Endothelial cell of umbilical vein (primary cell): ENCODE results near the gene TXNDC9. TPM values are rescaled to one million over a fixed set of nuclear protein-coding genes. Genes with fewer than 3 reads are reported as not detected.
"Not testable (repeated sequence)": the region's sequence is repeated elsewhere in the genome, so short reads cannot be mapped to it uniquely, and the experiment has no call there.

Experiments
- BruUV-seq: library from RNA; stranded (reverse); fragments of 400-500 nt; replicated peaks from 2 replicates; lab custom pipeline; 2021; lab: Mats Ljungman, UMichigan
- CTCF ChIA-PET: fragments of 300-600, 350-600 bp; sonication (Branson Sonifier 250); formaldehyde crosslinking; loops from one replicate; lab custom pipeline; 2021; ENCODE audit warnings: antibody characterized with exemption, inconsistent platforms; lab: Charles Lee
- POLR2A ChIA-PET: fragments of 300-600, 350-600 bp; sonication (Branson Sonifier 250); formaldehyde crosslinking; loops from one replicate; lab custom pipeline; 2021; ENCODE audit warnings: antibody characterized with exemption, inconsistent platforms; lab: Charles Lee
- DNase-seq: peaks from one replicate; pipeline ENCODE4 v3.0.0-alpha.2; 2011; ENCODE audit warnings: low read depth, low spot score
- FAIRE-seq: peaks from 2 replicates; lab custom pipeline; 2011; peaks lifted over from hg19 to GRCh38; lab: Jason Lieb, UNC
- H2AFZ ChIP-seq: 2 replicates; pipeline ENCODE4 v1.6.0; 2012; ENCODE audit warnings: low read depth, low read length, control low read depth, inconsistent platforms
- H3K27ac ChIP-seq: 2 replicates; pipeline ENCODE4 v1.5.1; 2011; ENCODE audit warnings: low read depth, mild to moderate bottlenecking, control low read depth, low read length, moderate library complexity; ENCODE audit not compliant: insufficient read depth
- H3K27me3 ChIP-seq, 2 experiments: 2 replicates each; pipeline versions ENCODE4 v1.6.0 to v1.6.1; 2011; ENCODE audit warnings: low read length in 2 of 2, mixed read lengths in 1 of 2; ENCODE audit not compliant: control insufficient read depth in 2 of 2, insufficient read depth in 2 of 2
- H3K36me3 ChIP-seq, 2 experiments: 2 replicates in 1 of 2; 3 replicates in 1 of 2; pipeline ENCODE4 v1.5.1; 2011; ENCODE audit warnings: low read length in 2 of 2, mild to moderate bottlenecking in 1 of 2, moderate library complexity in 1 of 2; ENCODE audit not compliant: control insufficient read depth in 2 of 2, insufficient read depth in 2 of 2; ENCODE audit errors: extremely low read depth in 1 of 2
- H3K4me1 ChIP-seq: 3 replicates; pipeline ENCODE4 v1.5.1; 2011; ENCODE audit warnings: mild to moderate bottlenecking, low read length; ENCODE audit not compliant: control insufficient read depth, insufficient read depth; ENCODE audit errors: extremely low read depth
- H3K4me2 ChIP-seq: 2 replicates; pipeline ENCODE4 v1.6.1; 2011; ENCODE audit warnings: low read length, control low read depth, mixed read lengths; ENCODE audit not compliant: insufficient read depth
- H3K4me3 ChIP-seq, 3 experiments: fragments of 200-600 bp in 1 of 3; sonication (generic), shearing (Covaris generic) in 1 of 3; replicated peaks in 1 of 3; 2 replicates each; pipeline ENCODE4 v1.5.1; 2011 to 2016; ENCODE audit warnings: control low read depth in 3 of 3, low read length in 3 of 3, mild to moderate bottlenecking in 2 of 3, inconsistent platforms in 1 of 3, low read depth in 1 of 3, moderate library complexity in 1 of 3; ENCODE audit not compliant: insufficient read depth in 1 of 3
- H3K79me2 ChIP-seq: 2 replicates; pipeline ENCODE4 v1.6.0; 2012; ENCODE audit warnings: low read length, inconsistent platforms; ENCODE audit not compliant: control insufficient read depth, insufficient read depth
- H3K9ac ChIP-seq: replicated peaks from 2 replicates; pipeline ENCODE3; 2011; ENCODE audit warnings: low read length, control low read depth; ENCODE audit not compliant: insufficient read depth; ENCODE audit errors: extremely low read depth
- H3K9me1 ChIP-seq: replicated peaks from 3 replicates; pipeline ENCODE4 v1.6.0; 2011; ENCODE audit warnings: mild to moderate bottlenecking, low read length; ENCODE audit not compliant: control insufficient read depth, insufficient read depth; ENCODE audit errors: extremely low read depth
- H3K9me3 ChIP-seq: replicated peaks from 2 replicates; pipeline ENCODE4 v1.5.1; 2012; ENCODE audit warnings: low read length, inconsistent platforms; ENCODE audit not compliant: control insufficient read depth, insufficient read depth
- H4K20me1 ChIP-seq: replicated peaks from 2 replicates; pipeline ENCODE3; 2011; ENCODE audit warnings: mild to moderate bottlenecking, low read length; ENCODE audit not compliant: control insufficient read depth, insufficient read depth; ENCODE audit errors: extremely low read depth
- CTCF ChIP-seq, 2 donors: IDR thresholded peaks; 1 replicate in 1 of 2; 2 replicates in 1 of 2; pipeline ENCODE4 v1.5.1; 2011; ENCODE audit warnings: low read length in 2 of 2, mild to moderate bottlenecking in 2 of 2, moderate library complexity in 2 of 2, control low read depth in 1 of 2, inconsistent platforms in 1 of 2, low read depth in 1 of 2; ENCODE audit not compliant: insufficient read depth in 1 of 2; ENCODE audit errors: extremely low read depth in 1 of 2
- EZH2 ChIP-seq: IDR thresholded peaks from 2 replicates; pipeline ENCODE4 v1.6.1; 2012; ENCODE audit warnings: borderline replicate concordance, low read depth, mild to moderate bottlenecking, moderate library complexity, low read length, inconsistent platforms; ENCODE audit not compliant: severe bottlenecking
- JUN ChIP-seq: IDR thresholded peaks from 2 replicates; pipeline ENCODE4 v1.6.1; 2011; ENCODE audit warnings: borderline replicate concordance, low read depth; ENCODE audit not compliant: insufficient read length, insufficient read depth
- MAX ChIP-seq: IDR thresholded peaks from 2 replicates; pipeline ENCODE4 v1.6.1; 2011; ENCODE audit not compliant: insufficient read depth, insufficient read length
- POLR2A ChIP-seq: IDR thresholded peaks from 2 replicates; pipeline ENCODE4 v1.6.1; 2012; ENCODE audit warnings: low read depth, mild to moderate bottlenecking, control low read depth, low read length
- POLR2AphosphoS5 ChIP-seq: IDR thresholded peaks from 2 replicates; pipeline ENCODE4 v1.6.1; 2012; ENCODE audit warnings: low read depth, mild to moderate bottlenecking, control low read depth, low read length, moderate library complexity; ENCODE audit not compliant: insufficient read depth
- dilution Hi-C: fragments of 300-500 bp; cut with MboI; formaldehyde crosslinking; loops from one replicate; pipeline ENCODE4 v1.15.0; 2019; ENCODE audit warnings: low sequenced_read_pairs; ENCODE audit not compliant: extremely low pct_ligation_motif_present
- intact Hi-C: fragments of 100-400 bp; cut with micrococcal nuclease; formaldehyde crosslinking; loops from one replicate; pipeline ENCODE4 v1.10.0; 2022
- polyA plus RNA-seq, 4 experiments: library from polyadenylated mRNA; depleted of rRNA in 3 of 4; stranded (reverse) in 3 of 4; unstranded in 1 of 4; fragments of >200 nt; gene quantifications; 2 replicates each; pipeline versions ENCODE4 v1.2.1 to v1.2.3, GENCODE V29; 2011 to 2012; ENCODE audit warnings: missing spikeins in 1 of 4
- total RNA-seq: library from RNA; stranded (reverse); gene quantifications from 2 replicates; pipeline ENCODE4 v1.2.3, GENCODE V29; 2021

The TXNDC9 gene
- total and polyA plus RNA-seq, 2 donors (not counting 3 experiments of a cell fraction or from before 2014, with no cell fraction given) = 18.6 to 45.8 TPM

- H4K20me1 ChIP-seq = peaks cover 5% of the 10 kb centered on the region
Observed at GRCh38 chr2:99346218-99346617, 10.1 kb upstream of the TXNDC9 start.

GRCh38 chr2:99345446-99345845, 9.3 kb upstream of the TXNDC9 start:
- intact Hi-C loops, H3K36me3 ChIP-seq, dilution Hi-C loops, H3K9me1 ChIP-seq, H3K27me3 ChIP-seq, H3K4me3 ChIP-seq, BruUV-seq, POLR2A ChIA-PET, H3K9me3 ChIP-seq, DNase-seq, H2AFZ ChIP-seq, H3K27ac ChIP-seq, H3K9ac ChIP-seq, FAIRE-seq, CTCF ChIA-PET, H3K4me2 ChIP-seq, H3K4me1 ChIP-seq, H4K20me1 ChIP-seq: not testable (repeated sequence)
- H3K79me2 ChIP-seq = peaks cover 99% of the 10 kb centered on the region

More at GRCh38 chr2:99346218-99346617, 10.1 kb upstream of the TXNDC9 start:
- ChIA-PET CTCF (interaction anchor here (0.6 kb wide), 2 partner anchors 230 to 755 kb away, joined by 3 to 4 read pairs; no protein-coding TSS in a partner anchor), POLR2A (interaction anchor here (0.6 kb wide), 1 partner anchor 166 kb away, joined by 6 read pairs; no protein-coding TSS in a partner anchor)
- H3K4me2 ChIP-seq = no peak overlapping the region
- no peaks in the 10 kb centered on the region for H3K9me1 ChIP-seq
- FAIRE-seq = no peak
- no peaks in the 10 kb centered on the region for H3K4me1 ChIP-seq
- H3K4me3 ChIP-seq = no peak overlapping the region
- no peak overlapping the region for H3K27ac ChIP-seq
- no peak for TF ChIP-seq CTCF (IDR thresholded peaks at IDR 0.05; ENCODE audit: extremely low read depth in 1 of 2, insufficient read depth in 1 of 2, low read depth in 1 of 2, low read length in 2 of 2)
- no peak for TF ChIP-seq POLR2AphosphoS5
- no peak for TF ChIP-seq EZH2
- TF ChIP-seq POLR2A = no peak
- no peak for TF ChIP-seq MAX
- no peak for TF ChIP-seq JUN
- no TSS peak for BruUV-seq
- peaks cover 99% of the 10 kb centered on the region for H3K79me2 ChIP-seq
- no peak overlapping the region for H3K9ac ChIP-seq
- H3K36me3 ChIP-seq = no peaks in the 10 kb centered on the region
- H2AFZ ChIP-seq = no peak overlapping the region
- H3K27me3 ChIP-seq = no peaks in the 10 kb centered on the region
- H3K9me3 ChIP-seq = no peaks in the 10 kb centered on the region
- dilution Hi-C loops = no loop called here
- intact Hi-C loops = no loop called here
- no peak for DNase-seq
